HG02870 (cell line): ENCODE results near the gene SGCB.
"Not testable (repeated sequence)": the region's sequence is repeated elsewhere in the genome, so short reads cannot be mapped to it uniquely, and the experiment has no call there.

ENCODE experiments used
- ATAC-seq: cut with Tn5 transposase; IDR thresholded peaks from one replicate; pipeline ENCODE4 v1.9.1; 2021; ENCODE audit warnings: mild to moderate bottlenecking, moderate library complexity; ENCODE audit not compliant: unreplicated experiment

Gene SGCB

GRCh38 chr4:52038103-52038912, at the start of gene SGCB:
Gene SGCB, minus strand, starts transcription at chr4:52038299. Its CDS starts 40 bp downstream, at chr4:52038259.
- ATAC-seq = peak; percentile 85

DNA sequence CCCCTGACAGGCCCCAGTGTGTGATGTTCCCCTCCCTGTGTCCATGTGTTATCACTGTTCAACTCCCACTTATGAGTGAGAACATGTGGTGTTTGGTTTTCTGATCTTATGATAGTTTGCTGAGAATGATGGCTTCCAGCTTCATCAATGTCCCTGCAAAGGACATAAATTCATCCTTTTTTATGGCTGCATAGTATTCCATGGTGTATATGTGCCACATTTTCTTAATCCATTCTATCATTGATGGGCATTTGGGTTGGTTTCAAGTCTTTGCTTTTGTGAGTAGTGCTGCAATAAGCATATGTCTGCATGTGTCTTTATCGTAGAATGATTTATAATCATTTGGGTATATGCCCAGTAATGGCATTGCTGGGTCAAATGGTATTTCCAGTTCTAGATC, 48.3 kb upstream of the SGCB start:
- not testable (repeated sequence) for ATAC-seq

- ATAC-seq = no peak
These were observed 43.1 kb upstream of the SGCB start for GRCh38 chr4:52081216-52081615.

DNA sequence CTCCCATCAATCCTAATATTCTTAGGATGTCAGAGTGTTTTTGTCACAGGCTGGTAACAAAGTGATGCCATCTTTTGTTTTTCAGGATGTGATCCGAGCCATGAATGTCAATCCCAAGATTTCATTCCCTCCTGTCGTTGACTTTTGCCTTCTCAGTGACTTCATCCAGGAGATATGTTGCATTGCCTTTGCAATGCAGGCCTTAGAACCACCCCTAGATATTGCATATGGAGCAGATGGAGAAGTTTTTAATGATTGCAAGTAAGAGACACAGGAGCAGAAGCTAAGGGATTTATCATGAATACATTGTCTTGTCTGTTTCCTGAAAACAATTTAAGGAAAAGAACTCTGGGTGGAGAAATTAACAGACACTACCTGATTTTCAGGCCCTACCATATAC, 41.6 kb upstream of the SGCB start:
- no peak for ATAC-seq

DNA sequence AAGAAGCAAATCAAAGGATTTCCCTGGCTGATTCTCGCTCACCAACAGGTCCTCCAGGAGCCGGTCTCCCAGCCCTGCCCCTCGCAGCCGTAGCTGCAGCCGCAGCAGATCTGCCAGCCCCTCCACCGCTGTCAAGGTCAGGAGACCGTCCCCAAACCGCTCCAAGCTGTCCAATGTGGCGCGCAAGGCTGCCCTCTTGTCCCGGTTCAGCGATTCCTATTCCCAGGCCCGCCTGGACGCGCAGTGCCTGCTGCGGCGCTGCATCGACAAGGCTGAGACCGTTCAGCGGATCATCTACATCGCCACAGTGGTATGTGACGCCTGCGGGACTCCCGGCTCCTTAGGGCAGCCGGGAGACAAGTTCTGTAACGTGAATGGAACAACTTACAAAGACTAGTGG, 38.6 kb upstream of the SGCB start:
- no peak for ATAC-seq

GRCh38 chr4:52071791-52072546, 33.9 kb upstream of the SGCB start:
- no peak for ATAC-seq

DNA sequence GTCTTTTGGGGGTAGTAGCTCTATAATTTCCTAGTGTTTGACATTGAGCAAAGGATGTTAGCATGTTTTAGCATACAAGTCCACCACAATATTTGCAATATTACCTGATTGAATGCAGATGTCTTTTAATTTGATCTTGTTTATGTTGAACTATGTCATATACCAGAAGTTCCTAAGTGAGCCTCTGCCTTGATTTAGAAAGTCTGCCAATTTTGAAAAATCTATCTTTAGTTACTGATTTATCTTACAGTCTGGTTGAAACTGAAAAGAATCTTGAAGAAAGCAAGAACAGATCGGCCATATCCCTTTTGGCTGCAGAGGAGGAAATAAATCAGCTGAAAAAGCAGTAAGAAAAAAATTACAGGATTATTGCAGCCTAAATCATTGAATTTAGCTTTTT, 31.5 kb upstream of the SGCB start:
- ATAC-seq = no peak

GRCh38 chr4:52059372-52059771, 21.3 kb upstream of the SGCB start:
- no peak for ATAC-seq

DNA sequence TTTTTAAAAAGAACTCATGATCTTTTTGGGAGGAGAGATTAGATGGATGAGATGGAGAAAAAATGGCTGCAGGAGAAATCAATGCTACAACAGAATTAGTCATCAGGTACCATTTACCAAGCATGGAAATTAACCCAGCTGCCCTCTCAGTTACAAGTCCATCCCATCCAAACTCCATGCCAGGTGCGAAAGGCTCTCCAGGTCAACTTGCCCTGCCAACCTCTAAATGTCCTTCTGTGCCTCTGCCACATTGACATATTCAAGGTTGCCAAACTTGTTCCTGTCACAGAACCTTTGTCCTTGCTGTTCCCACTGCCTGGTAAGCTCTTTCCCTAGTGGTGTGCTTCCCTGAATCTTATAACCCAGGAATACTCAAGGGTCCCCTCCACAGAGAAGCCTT, 20.2 kb upstream of the SGCB start:
- no peak for ATAC-seq

DNA sequence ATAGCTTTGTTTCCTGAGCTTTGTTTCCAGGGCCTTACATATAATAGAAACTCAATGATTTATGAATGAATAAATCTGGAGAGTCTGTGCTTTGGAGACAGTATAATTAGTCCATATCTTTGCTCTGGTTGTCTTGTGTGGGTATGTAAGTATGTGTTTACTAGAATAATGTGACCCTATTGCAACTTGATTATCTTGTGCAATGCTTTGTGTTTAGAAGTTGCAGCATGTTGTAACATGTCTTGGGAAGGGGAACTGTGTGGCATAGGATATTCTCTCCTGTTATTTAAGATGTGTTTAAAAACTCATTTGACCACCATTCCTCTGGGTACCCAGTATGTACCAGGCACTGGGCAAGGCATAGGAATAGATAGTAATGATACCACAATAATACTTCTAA, 19.1 kb upstream of the SGCB start:
- ATAC-seq = no peak

DNA sequence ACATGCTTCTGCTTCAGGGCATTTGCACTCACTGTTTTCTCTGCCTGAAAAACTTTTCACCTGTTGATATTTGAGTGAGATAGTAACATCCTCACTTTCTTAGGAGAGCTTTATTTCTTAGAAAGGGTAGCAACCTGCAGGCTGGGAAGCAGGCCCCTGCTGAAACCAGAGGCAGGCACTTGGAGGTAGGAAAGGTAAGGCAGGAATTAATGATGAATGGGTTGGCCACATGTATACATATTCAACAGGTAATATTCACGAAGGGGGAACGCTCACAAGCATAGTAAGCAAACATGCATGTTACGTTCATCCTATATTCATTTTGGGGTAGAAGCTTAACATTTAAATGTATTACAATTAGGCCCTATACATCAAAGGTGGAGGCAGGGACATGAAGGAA, 16.2 kb upstream of the SGCB start:
- no peak for ATAC-seq

DNA sequence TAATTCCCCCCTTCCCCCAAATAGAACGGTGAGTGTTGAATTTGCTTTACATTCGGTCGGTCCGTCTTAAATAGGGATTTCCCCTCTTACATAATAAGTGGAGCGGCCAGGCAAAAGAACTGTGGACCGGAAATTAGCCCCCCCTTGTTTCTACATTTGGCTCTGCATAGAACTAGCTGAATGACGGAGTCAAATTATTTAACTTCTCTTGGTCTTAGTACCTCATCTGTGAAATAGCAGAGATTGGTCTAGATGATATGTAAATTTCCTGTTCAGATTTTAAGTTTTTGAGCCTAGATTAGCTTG, 14.3 kb upstream of the SGCB start:
- ATAC-seq = peak; percentile 83

GRCh38 chr4:52051615-52052474, 13.7 kb upstream of the SGCB start:
- ATAC-seq = peak; percentile 53

DNA sequence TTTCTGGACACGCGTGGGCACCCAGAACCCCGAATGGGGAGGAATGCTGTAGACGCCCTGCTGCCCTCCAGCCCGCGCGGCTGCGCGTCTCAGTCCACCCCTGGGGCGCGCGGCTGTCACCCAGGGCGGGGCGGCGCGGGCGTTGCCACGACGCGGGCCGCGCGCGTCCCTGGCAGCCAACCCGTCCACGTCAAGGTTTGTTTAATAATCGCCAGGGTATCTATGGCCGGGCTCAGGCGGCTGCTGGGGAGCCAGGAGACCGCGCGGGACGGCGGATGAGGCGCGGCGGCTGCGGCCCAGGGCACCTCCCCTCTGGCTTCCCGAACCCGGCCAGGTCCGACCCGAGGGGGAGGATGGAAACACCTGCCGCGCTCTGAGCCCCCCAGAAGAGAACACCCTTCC, 13.1 kb upstream of the SGCB start, which contains the start of gene SPATA18:
TSS of gene SPATA18 (plus strand) at position 92 of the 402 bp plus-strand sequence. CDS start 401 bp downstream, outside the sequence.
- peak; percentile 31 for ATAC-seq

DNA sequence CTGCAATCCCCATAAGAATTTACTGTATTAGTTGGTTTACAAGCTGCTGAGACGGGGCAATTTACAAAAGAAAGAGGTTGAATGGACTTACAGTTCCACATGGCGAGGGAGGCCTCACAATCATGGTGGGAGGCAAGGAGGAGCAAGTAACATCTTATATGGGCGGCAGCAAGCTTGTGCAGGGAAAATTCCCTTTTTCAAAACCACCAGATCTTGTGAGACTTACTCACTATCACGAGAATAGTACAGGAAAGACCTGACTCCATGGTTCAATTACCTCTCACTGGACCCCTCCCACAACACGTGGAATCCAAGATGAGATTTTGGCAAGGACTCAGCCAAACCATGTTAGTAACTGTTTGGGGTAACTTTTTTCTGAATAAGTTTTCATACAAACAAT, 11.2 kb upstream of the SGCB start:
- ATAC-seq = no peak

GRCh38 chr4:52045028-52045427, 6.9 kb upstream of the SGCB start:
- ATAC-seq = no peak

- peak; percentile 47 for ATAC-seq
These were observed 403 bp downstream of the SGCB start for GRCh38 chr4:52037689-52038102.

GRCh38 chr4:52036886-52037530, 1.1 kb downstream of the SGCB start:
- no peak for ATAC-seq

DNA sequence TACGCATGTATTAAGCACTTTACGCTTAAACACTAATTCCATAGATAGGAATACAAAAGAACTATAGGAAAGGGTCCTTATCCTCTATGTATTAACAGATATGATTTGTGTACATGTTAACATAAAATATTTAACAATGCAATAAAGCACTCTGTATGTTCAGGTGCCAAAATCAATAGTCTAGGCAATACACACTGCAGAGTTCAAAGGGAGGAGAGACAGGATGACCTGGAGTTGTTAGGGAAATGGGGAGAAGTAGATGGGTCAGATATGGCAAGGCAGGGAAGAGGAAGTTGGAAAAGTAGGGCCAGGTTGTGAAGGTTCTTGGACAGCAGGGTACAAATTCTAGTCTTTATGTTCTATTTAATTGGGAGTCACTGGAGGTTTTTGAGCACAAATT, 2.9 kb downstream of the SGCB start:
- no peak for ATAC-seq

- no peak for ATAC-seq
These were observed 6.1 kb downstream of the SGCB start for GRCh38 chr4:52032005-52032404.

GRCh38 chr4:52028970-52029369, 9.1 kb downstream of the SGCB start:
- ATAC-seq = no peak
